Osteoblast (primary cell): ENCODE results near the gene NUP214. TPM values are rescaled to one million over a fixed set of nuclear protein-coding genes. Genes with fewer than 3 reads are reported as not detected.
"Not testable (repeated sequence)": the region's sequence is repeated elsewhere in the genome, so short reads cannot be mapped to it uniquely, and the experiment has no call there.

Experiments used
- DNase-seq: peaks from one replicate; pipeline ENCODE4 v3.0.0; 2011; ENCODE audit warnings: low spot score, mixed read lengths; ENCODE audit not compliant: insufficient read length; ENCODE audit errors: missing footprints
- H2AFZ ChIP-seq: 2 replicates; pipeline ENCODE4 v1.6.0; 2011; ENCODE audit warnings: mild to moderate bottlenecking, low read length
- H3K27ac ChIP-seq: 2 replicates; pipeline ENCODE4 v1.5.1; 2011; ENCODE audit warnings: mild to moderate bottlenecking, low read depth, low read length, moderate library complexity
- H3K27me3 ChIP-seq: 2 replicates; pipeline ENCODE4 v1.6.0; 2012; ENCODE audit warnings: mild to moderate bottlenecking, control low read depth, inconsistent platforms, low read length, moderate library complexity; ENCODE audit not compliant: insufficient read depth
- H3K36me3 ChIP-seq: 2 replicates; pipeline ENCODE4 v1.5.1; 2011; ENCODE audit warnings: mild to moderate bottlenecking, low read length, control low read depth, moderate library complexity; ENCODE audit not compliant: insufficient read depth
- H3K4me1 ChIP-seq: 2 replicates; pipeline ENCODE4 v1.5.1; 2011; ENCODE audit warnings: mild to moderate bottlenecking, low read length, control low read depth, moderate library complexity; ENCODE audit not compliant: insufficient read depth
- H3K4me2 ChIP-seq: 2 replicates; pipeline ENCODE4 v1.6.0; 2011; ENCODE audit warnings: mild to moderate bottlenecking, low read length; ENCODE audit not compliant: insufficient read depth
- H3K4me3 ChIP-seq: fragments of 200-600 bp; sonication (generic); 3 replicates; pipeline ENCODE4 v1.5.1; 2012; ENCODE audit warnings: mild to moderate bottlenecking, low read length, inconsistent platforms; ENCODE audit not compliant: insufficient read depth
- H3K79me2 ChIP-seq: 2 replicates; pipeline ENCODE4 v1.6.0; 2012; ENCODE audit warnings: mild to moderate bottlenecking, low read length, control low read depth, inconsistent platforms; ENCODE audit not compliant: insufficient read depth
- H3K9me3 ChIP-seq: 2 replicates; pipeline ENCODE4 v1.5.1; 2011; ENCODE audit warnings: low read depth, low read length, control low read depth
- H4K20me1 ChIP-seq: 2 replicates; pipeline ENCODE4 v1.6.0; 2012; ENCODE audit warnings: mild to moderate bottlenecking, low read length, control low read depth; ENCODE audit not compliant: insufficient read depth
- total RNA-seq: library from RNA; depleted of rRNA; stranded (reverse); fragments of >200 nt; gene quantifications from 2 replicates; pipeline ENCODE4 v1.2.3, GENCODE V29; 2012
- TF ChIP-seq, protein P1 (sequence below): IDR thresholded peaks from 2 replicates; pipeline ENCODE4 v1.5.1; 2011; ENCODE audit warnings: mild to moderate bottlenecking, low read depth, low read length, moderate library complexity; ENCODE audit errors: extremely low read depth

The NUP214 gene
- total RNA-seq, 1 donor: 17.7 TPM

DNA sequence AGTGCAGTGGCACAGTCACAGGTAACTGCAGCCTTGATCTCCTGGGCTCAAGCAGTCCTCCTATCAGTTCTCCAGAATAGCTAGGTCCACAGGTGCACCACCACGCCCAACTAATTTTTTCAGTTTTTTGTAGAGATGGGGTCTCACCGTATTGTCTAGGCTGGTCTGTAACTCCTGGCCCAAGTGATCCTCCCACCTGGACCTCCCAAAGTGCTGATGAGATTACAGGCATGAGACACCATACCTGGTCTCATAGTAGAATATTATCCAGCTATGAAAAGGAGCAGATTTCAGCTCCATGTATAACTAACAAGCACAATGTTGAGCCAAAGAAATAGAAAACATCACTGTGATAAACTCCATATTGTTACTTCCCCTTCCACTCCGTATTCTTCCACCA lies 81.1 kb downstream of the NUP214 start:
- Histone ChIP-seq H3K4me1 (no peaks in the 10 kb centered on the region), H4K20me1 (no peaks in the 10 kb centered on the region), H3K4me2 (no peak overlapping the region), H3K27ac (no peak overlapping the region), H3K36me3 (peaks cover 46% of the 10 kb centered on the region), H3K4me3 (no peak overlapping the region), H2AFZ (no peak overlapping the region), H3K9me3 (no peaks in the 10 kb centered on the region), H3K79me2 (no peaks in the 10 kb centered on the region), H3K27me3 (no peaks in the 10 kb centered on the region)
- TF ChIP-seq, protein P1, sequence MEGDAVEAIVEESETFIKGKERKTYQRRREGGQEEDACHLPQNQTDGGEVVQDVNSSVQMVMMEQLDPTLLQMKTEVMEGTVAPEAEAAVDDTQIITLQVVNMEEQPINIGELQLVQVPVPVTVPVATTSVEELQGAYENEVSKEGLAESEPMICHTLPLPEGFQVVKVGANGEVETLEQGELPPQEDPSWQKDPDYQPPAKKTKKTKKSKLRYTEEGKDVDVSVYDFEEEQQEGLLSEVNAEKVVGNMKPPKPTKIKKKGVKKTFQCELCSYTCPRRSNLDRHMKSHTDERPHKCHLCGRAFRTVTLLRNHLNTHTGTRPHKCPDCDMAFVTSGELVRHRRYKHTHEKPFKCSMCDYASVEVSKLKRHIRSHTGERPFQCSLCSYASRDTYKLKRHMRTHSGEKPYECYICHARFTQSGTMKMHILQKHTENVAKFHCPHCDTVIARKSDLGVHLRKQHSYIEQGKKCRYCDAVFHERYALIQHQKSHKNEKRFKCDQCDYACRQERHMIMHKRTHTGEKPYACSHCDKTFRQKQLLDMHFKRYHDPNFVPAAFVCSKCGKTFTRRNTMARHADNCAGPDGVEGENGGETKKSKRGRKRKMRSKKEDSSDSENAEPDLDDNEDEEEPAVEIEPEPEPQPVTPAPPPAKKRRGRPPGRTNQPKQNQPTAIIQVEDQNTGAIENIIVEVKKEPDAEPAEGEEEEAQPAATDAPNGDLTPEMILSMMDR: no peak
- no peak for DNase-seq

DNA sequence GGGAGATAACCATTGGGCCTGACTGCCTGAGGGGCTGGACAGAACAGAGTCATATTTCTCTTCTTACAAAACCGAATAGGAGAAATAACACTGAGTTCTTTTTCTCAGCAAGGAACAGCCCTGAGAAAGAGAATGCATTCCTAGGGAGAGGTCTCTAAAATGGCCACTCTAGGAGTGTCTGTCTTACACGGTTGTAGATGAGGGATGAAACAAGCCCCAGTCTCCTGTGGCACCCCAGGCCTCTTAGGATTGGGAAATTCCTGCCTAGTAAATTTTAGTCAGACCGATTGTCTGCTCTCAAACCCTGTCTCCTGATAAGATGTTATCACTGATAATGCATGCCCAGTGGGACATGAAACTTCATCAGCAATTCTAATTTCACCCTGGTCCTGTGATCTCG lies 86.5 kb downstream of the NUP214 start:
- not testable (repeated sequence) for H4K20me1 ChIP-seq, H3K4me2 ChIP-seq, DNase-seq, H3K9me3 ChIP-seq, H3K27ac ChIP-seq, H3K27me3 ChIP-seq, H2AFZ ChIP-seq, H3K79me2 ChIP-seq, H3K4me3 ChIP-seq
- H3K4me1 ChIP-seq: peaks cover 15% of the 10 kb centered on the region
- peaks cover 13% of the 10 kb centered on the region for H3K36me3 ChIP-seq

DNA sequence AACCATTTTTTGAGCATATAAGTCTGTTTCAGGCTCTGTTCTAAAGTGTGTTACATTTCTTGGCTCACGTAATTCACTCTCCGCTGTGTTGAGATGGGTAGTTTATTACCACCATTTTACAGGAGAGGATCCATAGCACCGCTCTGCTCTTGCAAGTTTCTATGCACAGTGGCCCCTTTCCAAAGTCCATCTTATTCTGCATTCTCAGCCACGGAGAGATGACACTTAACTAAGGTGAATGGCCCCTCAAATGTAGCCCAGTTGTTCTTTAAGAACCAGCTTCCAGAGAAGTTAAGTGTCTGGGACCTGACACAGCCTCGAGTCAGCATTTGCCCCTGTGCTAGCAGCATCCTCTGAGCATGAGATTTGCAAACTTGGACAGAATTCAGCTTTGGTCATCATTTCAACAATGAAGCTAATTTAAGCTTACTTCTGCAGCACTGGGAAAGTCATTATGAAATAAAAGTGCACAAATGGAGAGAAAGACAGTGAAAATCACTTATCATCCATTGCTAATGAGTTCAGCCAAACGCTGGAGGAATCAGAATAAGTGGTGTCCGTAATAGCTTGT lies 89.0 kb downstream of the NUP214 start:
- Histone ChIP-seq H3K27ac (no peak overlapping the region), H2AFZ (no peak overlapping the region), H3K4me3 (no peak overlapping the region), H4K20me1 (peaks cover 5% of the 10 kb centered on the region), H3K27me3 (no peaks in the 10 kb centered on the region), H3K4me2 (no peak overlapping the region), H3K9me3 (no peaks in the 10 kb centered on the region), H3K4me1 (peaks cover 15% of the 10 kb centered on the region), H3K79me2 (no peaks in the 10 kb centered on the region), H3K36me3 (peaks cover 3% of the 10 kb centered on the region)
- TF ChIP-seq, protein P1: no peak
- no peak for DNase-seq

DNA sequence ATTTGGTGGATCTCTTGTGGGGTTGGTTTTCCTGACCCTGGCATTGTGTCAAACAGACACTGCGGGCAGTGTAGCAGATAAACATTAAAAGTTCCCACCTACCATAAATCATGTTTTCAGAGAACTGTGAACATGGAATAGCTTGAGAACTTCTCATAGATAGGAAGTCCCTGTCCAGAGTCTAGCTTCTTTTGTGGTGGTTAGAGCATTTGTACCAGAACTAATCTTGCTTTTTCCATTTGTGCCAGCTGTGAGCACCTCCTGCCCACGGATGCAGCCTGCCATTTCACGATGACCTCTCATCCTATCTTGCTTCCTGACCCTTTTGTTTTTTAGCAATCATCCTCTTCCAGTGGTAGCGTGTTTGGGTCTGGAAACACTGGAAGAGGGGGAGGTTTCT lies 89.5 kb downstream of the NUP214 start:
- Histone ChIP-seq H4K20me1 (peaks cover 5% of the 10 kb centered on the region), H2AFZ (no peak overlapping the region), H3K27me3 (no peaks in the 10 kb centered on the region), H3K4me2 (no peak overlapping the region), H3K36me3 (peaks cover 3% of the 10 kb centered on the region), H3K27ac (no peak overlapping the region), H3K4me3 (no peak overlapping the region), H3K4me1 (peaks cover 15% of the 10 kb centered on the region), H3K9me3 (no peaks in the 10 kb centered on the region), H3K79me2 (no peaks in the 10 kb centered on the region)
- TF ChIP-seq, protein P1: no peak
- DNase-seq: no peak
